ENCODE data around the gene PLEKHO2. TPM values are rescaled to one million over a fixed set of nuclear protein-coding genes. Genes with fewer than 3 reads are reported as not detected.

The PLEKHO2 gene
- total RNA-seq, 1 donor from 2014 or later, result 4.2 TPM

Other genes with a start within 250 kb of the PLEKHO2 start
- gene RBPMS2, start 66.3 kb upstream of the PLEKHO2 start, total RNA-seq, result not detected in 2 replicates
- gene PIF1, start 16.3 kb upstream of the PLEKHO2 start, total RNA-seq, result 0.26 and 0.51 TPM in 2 replicates
- 3.2 and 4.0 TPM in 2 replicates for gene ANKDD1A, start 70.0 kb downstream of the PLEKHO2 start, total RNA-seq
- 72.6 and 95.8 TPM in 2 replicates for gene SPG21, start 148.0 kb downstream of the PLEKHO2 start, total RNA-seq
- gene MTFMT, start 187.7 kb downstream of the PLEKHO2 start, total RNA-seq, result 10.4 and 17.4 TPM in 2 replicates
- gene SLC51B, start 203.5 kb downstream of the PLEKHO2 start, total RNA-seq, result not detected in 2 replicates
- gene RASL12, start 226.1 kb downstream of the PLEKHO2 start, total RNA-seq, result not detected in 2 replicates
- gene KBTBD13, start 234.8 kb downstream of the PLEKHO2 start, total RNA-seq, result not detected in 2 replicates

All from bronchial epithelial cell (primary cell).